PFSK-1 (cell line): ENCODE measurements around the gene UBAP2.

Source experiments
- POLR2AphosphoS5 ChIP-seq: IDR thresholded peaks from 2 replicates; pipeline ENCODE4 v1.6.1; 2012; ENCODE audit warnings: low read depth, mild to moderate bottlenecking, control low read depth, low read length, moderate library complexity
- SIN3A ChIP-seq: IDR thresholded peaks from 2 replicates; pipeline ENCODE4 v1.6.1; 2012; ENCODE audit warnings: mild to moderate bottlenecking, low read length, moderate library complexity, borderline replicate concordance; ENCODE audit not compliant: insufficient read depth
- TAF1 ChIP-seq: IDR thresholded peaks from 2 replicates; pipeline ENCODE4 v1.6.1; 2012; ENCODE audit warnings: low read length, control low read depth, borderline replicate concordance; ENCODE audit not compliant: insufficient read depth
- TF ChIP-seq, protein P1 (sequence below), 2 experiments: IDR thresholded peaks; 2 replicates each; pipeline versions ENCODE4 v1.6.1 to v1.8.0; 2011 to 2012; ENCODE audit warnings: low read depth in 2 of 2, low read length in 2 of 2, control low read depth in 1 of 2, inconsistent platforms in 1 of 2, mild to moderate bottlenecking in 1 of 2, moderate library complexity in 1 of 2; ENCODE audit not compliant: insufficient read depth in 1 of 2

DNA sequence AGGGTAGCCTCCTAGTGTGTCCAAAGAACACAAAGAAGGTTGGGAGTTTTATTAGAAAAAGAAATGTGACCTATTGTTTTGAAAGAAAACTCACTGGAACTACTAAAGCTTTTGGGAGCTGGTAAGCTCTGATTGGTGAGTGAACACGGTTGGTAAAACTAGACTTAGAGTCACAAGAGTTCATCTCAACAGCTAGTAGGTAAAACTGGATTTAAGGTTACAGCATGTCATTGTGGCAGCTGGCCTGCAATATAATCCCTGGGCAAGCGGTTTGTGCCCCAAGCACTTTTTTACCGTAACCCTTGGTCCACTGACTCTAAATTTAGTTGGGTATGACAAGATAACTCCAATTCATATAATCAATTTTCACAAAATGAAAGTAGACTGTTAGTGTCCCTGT, 47.4 kb downstream of the UBAP2 start:
- TF ChIP-seq TAF1 (no peak), POLR2AphosphoS5 (no peak), SIN3A (no peak)
- TF ChIP-seq, protein P1, sequence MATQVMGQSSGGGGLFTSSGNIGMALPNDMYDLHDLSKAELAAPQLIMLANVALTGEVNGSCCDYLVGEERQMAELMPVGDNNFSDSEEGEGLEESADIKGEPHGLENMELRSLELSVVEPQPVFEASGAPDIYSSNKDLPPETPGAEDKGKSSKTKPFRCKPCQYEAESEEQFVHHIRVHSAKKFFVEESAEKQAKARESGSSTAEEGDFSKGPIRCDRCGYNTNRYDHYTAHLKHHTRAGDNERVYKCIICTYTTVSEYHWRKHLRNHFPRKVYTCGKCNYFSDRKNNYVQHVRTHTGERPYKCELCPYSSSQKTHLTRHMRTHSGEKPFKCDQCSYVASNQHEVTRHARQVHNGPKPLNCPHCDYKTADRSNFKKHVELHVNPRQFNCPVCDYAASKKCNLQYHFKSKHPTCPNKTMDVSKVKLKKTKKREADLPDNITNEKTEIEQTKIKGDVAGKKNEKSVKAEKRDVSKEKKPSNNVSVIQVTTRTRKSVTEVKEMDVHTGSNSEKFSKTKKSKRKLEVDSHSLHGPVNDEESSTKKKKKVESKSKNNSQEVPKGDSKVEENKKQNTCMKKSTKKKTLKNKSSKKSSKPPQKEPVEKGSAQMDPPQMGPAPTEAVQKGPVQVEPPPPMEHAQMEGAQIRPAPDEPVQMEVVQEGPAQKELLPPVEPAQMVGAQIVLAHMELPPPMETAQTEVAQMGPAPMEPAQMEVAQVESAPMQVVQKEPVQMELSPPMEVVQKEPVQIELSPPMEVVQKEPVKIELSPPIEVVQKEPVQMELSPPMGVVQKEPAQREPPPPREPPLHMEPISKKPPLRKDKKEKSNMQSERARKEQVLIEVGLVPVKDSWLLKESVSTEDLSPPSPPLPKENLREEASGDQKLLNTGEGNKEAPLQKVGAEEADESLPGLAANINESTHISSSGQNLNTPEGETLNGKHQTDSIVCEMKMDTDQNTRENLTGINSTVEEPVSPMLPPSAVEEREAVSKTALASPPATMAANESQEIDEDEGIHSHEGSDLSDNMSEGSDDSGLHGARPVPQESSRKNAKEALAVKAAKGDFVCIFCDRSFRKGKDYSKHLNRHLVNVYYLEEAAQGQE (IDR thresholded peaks at IDR 0.05; ENCODE audit: insufficient read depth in 1 of 2, low read depth in 2 of 2, low read length in 2 of 2): no peak
